NCI-H510A treated with DMSO at 0.1 percent for 48 hours (cell line): ENCODE data around the gene VAV2.
A peak's percentile ranks its signal among the peaks of the same experiment; 100 is the strongest.
"Not testable (repeated sequence)": the region's sequence is repeated elsewhere in the genome, so short reads cannot be mapped to it uniquely, and the experiment has no call there.

ENCODE experiments used
- DNase-seq: peaks from one replicate; lab custom pipeline; 2025; lab: John Stamatoyannopoulos, UW

VAV2 gene

GRCh38 chr9:133935328-133936005 is 56.7 kb downstream of the VAV2 start:
- peak; percentile 49 for DNase-seq

GRCh38 chr9:133934482-133935232 is 57.5 kb downstream of the VAV2 start:
- peak; percentile 10 for DNase-seq

- no peak for DNase-seq
These were observed 58.6 kb downstream of the VAV2 start for GRCh38 chr9:133933426-133934026.

- peak; percentile 34 for DNase-seq
These were observed 59.5 kb downstream of the VAV2 start for GRCh38 chr9:133932633-133933032.

GRCh38 chr9:133932181-133932580 is 59.9 kb downstream of the VAV2 start:
- DNase-seq = no peak

- DNase-seq = peak; percentile 52
These were observed 61.2 kb downstream of the VAV2 start for GRCh38 chr9:133930682-133931485.

DNA sequence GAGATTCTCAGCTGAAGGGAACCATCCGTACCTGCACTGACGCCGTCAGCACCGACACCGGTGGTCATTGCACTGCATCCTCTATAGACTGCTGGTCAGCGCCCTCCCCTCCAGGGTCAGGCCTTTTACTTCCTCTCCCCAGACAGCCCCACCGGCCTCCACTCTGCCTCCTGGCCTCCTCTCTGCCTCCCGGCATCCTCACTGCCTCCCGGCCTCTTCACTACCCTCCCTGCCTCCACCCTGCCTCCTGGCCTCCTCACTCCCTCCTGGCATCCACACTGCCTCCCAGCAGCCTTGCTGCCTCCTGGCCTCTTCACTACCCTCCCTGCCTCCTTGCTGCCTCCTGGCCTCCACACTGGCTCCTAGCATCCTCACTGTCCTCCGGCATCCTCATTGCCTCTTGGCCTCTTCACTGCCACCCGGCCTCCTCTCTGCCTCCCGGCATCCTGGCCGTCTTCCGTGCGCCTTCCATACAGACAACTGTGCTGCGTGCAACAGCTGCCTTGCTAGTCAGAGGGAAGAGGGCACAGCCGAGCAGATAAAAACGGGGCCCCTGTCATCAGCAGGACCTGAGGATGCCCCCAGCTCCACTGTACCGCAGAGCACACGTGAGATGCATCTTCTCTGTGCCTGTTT is 62.0 kb downstream of the VAV2 start:
- DNase-seq = peak; percentile 47

DNA sequence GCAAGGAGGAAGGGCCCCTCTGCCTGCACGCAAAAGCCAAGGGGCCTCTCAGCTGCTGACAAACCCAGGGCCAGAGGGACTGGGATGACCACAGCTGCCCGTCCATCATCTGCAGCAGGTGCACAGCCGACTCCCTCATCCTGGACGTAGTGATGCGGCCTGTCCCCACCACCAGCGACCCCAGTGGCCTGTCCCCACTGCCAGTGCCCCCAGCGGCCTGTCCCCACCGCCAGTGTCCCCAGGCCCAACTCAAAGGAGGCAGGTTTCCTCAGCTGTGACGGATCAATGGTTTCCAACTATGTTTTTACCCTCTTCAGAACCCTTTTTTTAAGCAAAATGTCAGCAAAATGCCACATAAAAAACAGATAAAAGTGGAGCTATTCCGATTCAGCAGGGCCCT is 62.5 kb downstream of the VAV2 start:
- DNase-seq = no peak

- DNase-seq = no peak
These were observed 63.8 kb downstream of the VAV2 start for GRCh38 chr9:133928248-133928764.

DNA sequence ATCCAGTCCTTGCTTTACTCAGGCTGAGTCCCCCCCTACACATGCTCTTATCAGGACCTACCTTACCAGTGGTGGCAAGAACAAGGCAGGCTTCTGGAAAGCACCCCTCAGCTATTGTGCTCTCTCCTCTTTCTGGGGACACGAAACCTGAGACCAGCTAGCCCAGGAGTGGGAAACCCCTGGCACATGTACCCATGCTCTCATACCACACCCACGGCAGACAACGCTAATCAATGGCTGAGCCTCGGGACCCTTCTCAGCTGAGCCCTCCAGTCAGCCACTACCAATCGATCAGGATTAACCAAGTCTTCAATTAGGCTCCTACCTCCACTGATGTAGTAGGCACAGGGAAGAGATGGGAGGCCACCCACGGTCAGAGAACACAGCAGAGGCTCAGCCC is 65.1 kb downstream of the VAV2 start:
- DNase-seq = no peak

GRCh38 chr9:133926165-133926856 is 65.8 kb downstream of the VAV2 start:
- no peak for DNase-seq

DNA sequence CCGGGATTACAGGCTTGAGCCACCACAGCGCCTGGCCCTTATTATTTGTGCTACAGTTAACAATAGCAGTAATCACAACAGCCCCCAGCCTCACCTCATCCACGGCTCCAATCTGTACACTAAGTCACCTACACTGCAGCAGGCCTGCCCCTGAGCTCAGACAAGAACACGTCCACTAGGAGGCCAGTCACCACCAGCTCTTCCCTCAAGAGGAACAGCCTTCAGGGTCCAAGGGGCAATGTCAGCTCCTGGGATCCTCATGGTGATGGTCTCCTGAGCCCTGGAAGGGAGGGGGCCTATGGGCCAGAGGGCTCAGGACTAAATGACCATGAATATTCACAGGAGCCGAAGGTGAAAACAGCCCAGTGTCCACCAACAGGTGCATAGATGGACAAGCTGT is 67.7 kb downstream of the VAV2 start:
- DNase-seq = no peak

DNA sequence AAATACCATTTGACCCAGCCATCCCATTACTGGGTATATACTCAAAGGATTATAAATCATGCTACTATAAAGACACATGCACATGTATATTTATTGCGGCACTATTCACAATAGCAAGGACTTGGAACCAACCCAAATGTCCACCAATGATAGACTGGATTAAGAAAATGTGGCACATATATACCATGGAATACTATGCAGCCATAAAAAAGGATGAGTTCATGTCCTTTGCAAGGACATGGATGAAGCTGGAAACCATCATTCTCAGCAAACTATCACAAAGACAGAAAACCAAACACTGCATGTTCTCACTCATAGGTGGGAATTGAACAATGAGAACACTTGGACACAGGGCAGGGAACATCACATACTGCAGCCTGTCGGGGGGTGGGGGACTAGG is 68.5 kb downstream of the VAV2 start:
- DNase-seq = not testable (repeated sequence)

DNA sequence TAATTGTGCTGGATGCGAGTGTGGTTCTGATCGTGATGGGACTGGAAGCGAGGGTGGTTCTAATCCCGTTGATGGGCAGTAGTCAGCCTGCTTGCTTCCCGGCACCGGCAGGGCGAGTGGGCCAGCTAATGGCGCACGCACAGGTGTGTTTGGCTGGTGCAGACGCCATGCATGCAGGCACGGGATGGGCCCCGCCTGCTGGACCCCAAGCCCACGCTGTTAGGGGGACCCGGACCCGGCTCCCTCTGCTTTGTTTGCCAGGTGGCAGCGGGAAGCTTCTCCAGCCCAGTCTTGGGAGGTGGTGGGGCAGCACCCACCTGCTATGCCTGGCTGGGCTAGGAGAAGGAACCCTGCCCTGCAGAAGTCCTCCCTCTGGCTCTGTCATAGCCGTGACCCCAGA is 70.3 kb downstream of the VAV2 start:
- DNase-seq = no peak

- DNase-seq = no peak
These were observed 71.7 kb downstream of the VAV2 start for GRCh38 chr9:133920471-133920870.

DNA sequence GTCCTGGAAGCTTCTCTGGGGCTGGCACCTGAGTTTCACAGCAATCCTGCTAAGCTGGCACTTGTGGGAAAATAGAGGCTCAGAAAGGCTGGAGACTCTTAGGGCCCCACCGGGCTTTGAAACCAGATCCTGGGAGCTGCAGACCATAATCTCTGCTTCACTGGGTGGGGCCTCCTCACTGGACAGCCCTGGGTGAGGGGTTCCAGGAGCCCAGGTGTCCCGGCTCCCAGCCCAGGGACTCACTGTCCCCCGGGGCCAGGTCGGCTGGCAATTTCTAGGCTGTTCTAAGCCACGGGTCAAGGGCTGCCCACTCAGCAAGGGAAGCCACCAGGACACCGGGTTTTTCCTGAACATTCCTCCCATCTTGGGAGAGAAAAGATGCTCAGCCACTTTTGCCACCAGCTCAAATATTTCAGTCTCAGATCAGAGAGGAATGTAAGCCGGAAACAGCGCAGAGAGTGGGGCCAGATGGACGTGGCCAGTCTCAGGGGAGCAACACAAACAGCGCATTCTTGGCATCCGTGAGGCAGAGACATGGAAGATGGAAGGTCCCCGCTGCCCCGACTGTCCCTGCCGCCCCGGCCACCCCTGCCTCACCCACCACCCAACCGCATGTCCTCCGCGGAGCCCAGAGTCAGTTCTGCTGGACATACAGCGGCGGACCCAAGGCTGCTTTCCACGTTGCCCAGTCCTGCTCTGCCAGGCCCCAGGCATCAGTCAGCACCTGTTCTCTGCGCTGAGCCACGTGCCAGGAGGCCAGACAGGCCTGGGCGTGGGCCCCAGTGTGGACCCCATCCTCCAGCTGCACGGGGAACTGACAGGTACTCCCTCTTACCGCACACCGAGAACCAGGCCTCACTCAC is 72.6 kb downstream of the VAV2 start:
- no peak for DNase-seq

DNA sequence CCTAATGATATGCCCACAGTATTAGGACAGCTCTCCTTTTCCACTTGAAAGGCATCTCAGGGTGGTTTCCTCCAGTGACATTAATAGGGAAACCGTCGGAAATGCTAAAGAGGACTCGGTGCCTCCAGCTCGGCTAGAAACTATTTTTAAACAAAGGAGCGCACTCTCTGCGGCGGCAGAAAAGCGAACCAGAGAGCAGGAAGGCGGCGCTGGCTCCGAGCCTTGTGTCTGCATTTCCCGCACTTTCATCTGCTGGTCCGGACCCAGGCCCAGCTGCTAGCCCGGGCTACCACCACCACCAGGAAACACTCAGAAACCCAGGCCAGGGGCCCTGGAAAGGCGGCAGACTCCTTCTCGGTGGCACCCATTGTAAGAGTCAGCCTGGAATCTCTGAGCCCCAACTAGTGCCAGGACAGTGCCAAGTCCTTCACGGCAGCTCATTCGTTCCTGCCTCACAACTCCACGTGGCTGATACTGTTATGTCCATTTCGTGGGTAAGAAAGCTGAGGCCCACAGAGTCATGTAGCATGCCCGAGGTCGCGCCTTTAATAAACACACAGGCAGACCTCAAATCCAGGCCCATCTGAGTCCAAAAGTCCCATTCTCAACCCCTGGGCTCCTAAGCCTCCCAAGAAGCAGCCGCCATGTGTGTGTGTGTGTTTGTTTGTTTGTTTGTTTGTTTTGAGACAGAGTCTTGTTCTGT is 73.9 kb downstream of the VAV2 start:
- DNase-seq = no peak

DNA sequence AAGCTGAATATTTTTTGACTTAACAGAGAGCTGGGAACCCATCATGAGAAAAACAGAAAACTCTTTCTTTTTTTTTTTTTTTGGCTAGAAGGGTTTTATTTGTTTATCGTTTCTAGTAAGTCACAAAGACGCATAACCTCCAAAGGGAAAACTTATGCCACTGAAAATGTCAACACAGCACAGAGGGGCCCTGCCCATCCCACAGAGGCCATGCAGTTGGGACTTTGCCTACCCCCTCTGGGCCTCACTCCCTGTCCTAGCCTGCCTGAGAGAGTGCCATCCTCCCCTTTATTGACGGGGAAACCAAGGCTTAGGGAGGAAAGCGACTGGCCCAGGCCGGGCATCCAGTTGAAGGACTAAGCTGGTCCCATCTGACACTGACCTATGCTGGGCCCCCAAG is 74.7 kb downstream of the VAV2 start:
- no peak for DNase-seq

DNA sequence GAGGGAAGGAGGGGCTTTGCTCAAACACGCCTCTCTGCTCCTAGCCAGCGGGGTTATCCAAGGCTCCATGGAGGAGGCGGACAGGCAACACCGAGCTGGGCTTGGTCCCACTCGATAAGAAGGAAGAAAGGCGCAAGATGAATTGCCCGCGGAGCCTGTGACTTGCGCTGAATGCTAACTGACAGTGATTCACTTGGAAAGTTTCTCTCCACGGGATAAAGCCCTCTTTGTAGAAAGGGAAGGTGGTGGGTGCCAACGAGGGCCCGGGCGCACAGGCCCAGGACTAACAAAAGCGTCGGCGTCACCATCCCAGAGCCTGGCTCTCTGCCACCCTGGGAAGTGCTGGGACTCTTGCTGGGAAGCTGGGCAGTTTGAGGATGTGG is 76.0 kb downstream of the VAV2 start:
- DNase-seq = no peak
